HG03060 (cell line): Measurements from ENCODE around the gene TSHZ3.

Experiments used
- ATAC-seq: cut with Tn5 transposase; IDR thresholded peaks from one replicate; pipeline ENCODE4 v1.9.1; 2021; ENCODE audit warnings: low read depth, moderate number of reproducible peaks; ENCODE audit not compliant: unreplicated experiment

TSHZ3 gene

DNA sequence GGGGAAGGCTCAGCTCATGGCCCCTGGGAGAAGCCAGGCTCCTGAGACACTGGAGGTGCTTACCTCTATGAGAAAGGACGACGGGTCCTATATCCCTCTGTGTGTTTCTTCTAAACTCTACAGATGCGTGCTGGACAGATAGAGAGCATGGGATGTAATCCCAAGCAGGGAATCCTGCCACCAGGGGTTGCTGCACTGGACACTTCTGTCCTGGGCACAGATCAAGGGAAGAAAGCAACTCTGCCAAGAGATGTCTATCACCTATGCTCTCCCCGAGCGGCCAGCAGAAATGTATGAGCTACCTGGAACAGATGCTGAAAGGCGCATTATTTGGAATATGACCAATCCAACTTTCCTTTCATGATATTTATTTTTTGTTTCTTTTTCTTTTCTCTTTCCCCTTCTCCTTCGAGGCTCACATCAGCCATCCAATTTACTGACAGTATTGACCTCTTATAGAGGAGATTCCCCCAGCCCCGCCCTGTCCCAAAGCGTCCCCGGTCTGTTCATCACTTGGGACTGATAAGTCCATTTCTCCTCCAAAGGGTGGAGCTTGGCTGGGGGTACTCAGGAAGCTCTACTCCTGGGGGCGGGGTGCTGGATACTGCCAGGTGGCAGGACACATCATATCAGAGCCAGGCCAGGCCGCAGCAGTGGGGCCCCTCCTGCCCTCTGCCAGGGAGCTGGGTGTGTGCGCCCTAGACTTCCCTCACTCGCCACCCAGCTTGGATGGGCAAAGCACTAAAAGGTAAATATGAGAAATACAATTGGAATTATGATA is 34.2 kb downstream of the TSHZ3 start:
- no peak for ATAC-seq

DNA sequence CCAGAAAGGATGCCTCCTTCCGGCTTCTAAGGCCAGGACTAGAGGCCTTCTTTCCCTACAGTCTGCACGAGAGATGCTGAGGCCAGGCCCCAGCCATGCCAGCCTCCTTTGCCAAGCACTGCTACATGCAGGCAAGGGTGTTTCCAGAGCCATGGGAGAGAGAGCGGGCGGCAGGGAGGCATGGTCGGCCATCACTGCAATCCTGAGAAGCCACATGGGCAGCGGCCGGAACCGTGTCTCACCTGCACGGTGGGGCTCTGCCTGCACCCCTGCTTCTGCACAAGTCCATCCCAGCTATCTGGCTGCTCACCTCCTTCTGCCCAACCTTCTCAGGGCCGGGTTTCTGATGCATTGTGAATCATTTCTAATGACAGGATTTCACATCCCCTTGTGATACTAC is 35.1 kb downstream of the TSHZ3 start:
- ATAC-seq, result no peak

DNA sequence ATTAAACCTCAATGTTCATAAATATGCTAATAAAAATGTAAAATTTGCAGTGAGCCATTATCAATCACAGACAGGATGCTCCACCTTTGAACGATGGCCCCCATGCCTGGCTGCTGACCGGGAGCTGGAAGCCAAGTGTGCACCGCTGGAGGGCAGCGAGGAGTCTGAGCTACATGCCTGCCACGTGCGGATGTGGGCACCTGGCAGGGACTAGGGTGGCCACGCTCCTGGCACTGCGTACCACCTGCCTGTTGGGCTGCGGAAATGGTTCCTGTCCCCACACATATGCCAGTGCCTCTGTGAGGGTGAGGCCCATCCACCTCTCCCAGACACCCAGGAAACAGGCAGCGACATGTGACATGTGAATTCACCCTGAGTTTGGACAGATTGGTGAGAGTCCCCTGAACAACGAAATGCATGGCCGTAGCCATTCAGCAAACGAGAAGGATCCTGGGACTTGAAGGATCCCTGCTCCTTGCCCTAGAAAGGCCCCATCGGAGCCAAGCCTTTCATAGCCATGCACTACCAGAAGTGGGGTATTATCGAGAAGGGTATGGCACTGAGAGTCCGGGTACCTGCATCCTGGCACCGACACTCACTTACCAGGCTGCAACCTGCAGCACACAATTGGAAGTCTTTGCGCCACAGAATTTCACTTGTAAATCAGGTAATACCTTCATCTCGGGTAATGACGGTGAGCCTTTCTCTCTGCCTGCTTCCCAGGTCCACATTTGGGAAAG is 35.8 kb downstream of the TSHZ3 start:
- ATAC-seq, result no peak

- ATAC-seq, result no peak
These were observed 36.5 kb downstream of the TSHZ3 start for GRCh38 chr19:31312677-31313244.

- ATAC-seq, result no peak
These were observed 37.1 kb downstream of the TSHZ3 start for GRCh38 chr19:31312009-31312676.

- ATAC-seq, result no peak
These were observed 38.7 kb downstream of the TSHZ3 start for GRCh38 chr19:31310432-31311133.

DNA sequence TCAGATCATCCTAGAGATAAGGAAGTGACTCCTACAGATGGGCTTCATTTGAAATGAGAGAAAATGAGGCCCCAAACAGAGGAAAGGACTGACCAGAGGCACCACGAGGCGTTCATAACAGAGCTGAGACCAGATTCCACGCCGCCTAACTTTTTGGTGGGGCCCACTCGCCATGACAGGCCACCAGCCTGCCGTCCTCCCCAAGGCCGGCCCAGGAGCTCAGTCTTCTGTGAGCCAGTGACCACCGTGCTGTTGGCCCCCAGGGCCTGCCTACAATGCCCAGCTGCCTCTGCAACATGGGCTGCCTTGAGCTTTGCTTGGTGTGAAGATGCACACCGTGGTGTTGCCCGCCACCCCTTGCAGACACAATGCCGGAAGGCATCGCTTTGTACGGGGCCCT is 40.5 kb downstream of the TSHZ3 start:
- ATAC-seq, result no peak

- ATAC-seq, result no peak
These were observed 42.1 kb downstream of the TSHZ3 start for GRCh38 chr19:31307071-31307669.

DNA sequence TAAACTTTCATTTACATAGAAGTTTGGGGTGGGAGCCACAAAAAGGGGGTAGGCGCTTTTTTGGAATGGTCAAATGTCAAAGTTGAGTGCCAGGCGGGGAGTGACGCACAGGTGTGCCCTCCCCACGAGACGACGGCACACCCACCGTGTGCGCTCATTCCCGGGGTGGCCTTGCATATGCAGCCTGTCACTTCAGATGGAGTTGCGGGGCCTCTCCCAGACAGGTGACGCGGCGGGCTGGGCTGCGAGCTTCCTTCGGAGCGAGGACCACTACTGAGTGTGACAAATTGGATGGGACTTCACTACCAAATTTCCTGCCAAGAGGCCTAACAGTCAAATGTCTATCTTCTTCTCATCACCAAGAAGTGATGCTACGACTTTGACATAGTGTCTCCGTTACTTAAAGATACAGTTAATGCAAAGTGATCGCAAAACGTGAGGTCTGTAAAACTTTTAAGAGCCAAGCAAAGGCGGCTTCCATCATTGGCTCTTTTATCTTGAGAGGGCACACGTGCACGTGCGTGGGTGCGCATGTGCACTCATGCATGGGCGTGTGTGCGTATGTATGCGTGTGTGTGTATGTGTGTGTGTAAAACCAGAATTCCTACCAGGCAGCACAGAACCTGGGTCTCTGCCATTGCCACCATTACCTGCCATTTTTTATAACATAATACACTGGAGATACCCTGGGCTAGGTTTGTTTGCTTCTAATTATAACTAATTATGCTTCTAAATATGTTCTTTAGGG is 43.1 kb downstream of the TSHZ3 start:
- ATAC-seq, result no peak

GRCh38 chr19:31304831-31305312 is 44.4 kb downstream of the TSHZ3 start:
- no peak for ATAC-seq

- no peak for ATAC-seq
These were observed 45.9 kb downstream of the TSHZ3 start for GRCh38 chr19:31303262-31303815.

DNA sequence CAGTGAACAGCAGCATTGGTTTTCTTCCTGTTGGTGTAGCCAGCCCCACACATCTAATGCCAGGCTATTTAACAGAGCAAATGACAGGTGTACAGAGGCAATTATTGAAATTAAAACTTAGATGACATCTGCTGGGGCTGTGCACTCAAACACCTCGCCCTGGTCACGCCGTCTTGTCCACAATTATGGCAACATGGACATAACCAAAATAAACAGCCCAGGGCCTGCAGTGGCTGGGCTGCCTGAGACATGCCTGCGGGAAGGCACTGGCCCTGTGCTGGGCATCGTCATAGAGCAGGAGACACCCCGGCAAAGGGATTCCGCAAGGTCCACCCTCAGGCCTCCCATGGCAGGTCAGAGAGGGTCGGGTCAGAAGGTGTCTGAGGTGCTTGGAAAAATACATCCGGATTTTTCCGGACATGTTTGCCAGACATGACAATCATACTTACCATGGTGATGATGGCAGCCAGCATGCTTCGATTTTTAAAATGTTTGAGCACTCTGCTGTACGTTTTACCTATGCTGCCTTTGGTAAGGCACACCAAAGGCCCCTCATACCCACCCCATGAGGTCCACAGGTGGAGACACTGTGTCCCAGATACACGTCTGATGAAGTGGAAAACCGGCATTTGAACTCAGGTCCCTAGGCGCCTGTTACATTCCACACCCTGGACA is 47.8 kb downstream of the TSHZ3 start:
- no peak for ATAC-seq

- no peak for ATAC-seq
These were observed 48.8 kb downstream of the TSHZ3 start for GRCh38 chr19:31300422-31300821.

DNA sequence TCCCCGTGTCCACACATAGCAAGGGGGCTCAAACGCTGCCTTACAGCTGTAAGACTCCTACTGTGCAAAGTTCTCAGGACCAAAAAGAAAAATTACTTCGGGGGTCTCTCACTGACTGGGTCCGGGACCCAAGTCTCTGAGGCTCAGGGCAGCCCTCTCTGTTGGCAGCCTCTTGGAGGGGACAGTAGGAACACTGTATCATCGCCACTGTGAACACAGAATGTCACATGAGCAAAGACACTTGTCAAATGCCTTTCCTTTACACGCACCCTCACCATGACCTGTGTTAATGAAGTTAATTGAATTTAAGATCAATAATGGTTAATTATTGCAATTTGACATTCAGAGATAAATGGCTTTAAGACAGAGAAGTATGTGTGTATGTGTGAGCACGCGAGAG is 49.6 kb downstream of the TSHZ3 start:
- ATAC-seq, result no peak

DNA sequence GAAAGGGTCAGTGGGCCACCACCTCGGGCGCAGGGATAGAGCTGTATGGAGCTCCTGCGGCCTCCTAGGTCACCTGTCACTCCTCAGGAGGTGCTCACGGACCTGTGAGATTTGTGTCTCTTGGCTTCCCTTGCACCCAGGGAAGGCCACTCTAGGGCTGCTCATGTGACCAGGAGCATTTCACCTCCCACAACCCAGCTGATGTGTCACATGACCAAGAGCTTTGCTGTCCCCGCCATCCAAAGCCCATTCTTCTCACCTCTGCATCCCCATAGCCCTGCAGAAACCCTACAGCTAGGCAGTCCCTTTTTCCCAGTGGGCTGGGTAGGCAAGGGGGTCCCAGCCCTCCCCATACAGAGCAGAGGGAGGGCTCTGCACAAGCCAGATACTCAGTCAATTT is 51.2 kb downstream of the TSHZ3 start:
- ATAC-seq, result no peak

GRCh38 chr19:31296741-31297390 is 52.4 kb downstream of the TSHZ3 start:
- ATAC-seq, result no peak

DNA sequence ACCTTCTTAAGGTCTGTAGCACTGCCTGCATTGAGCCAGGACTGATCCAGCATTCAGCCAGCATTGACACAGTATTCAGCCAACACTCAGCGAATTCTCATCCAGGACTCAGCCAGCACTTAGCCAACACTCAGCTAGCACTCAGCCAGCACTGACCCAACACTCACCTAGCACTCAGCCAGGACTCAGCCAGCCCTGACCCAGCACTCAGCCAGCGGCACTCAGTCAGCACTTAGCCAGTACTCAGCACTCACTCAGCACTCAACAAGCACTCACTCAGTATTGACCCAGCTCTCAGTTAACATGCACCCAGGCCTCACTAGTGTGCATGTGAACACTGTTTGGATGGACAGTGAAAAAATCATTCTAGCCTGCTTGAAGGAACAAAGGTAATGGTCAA is 55.0 kb downstream of the TSHZ3 start:
- ATAC-seq, result no peak

DNA sequence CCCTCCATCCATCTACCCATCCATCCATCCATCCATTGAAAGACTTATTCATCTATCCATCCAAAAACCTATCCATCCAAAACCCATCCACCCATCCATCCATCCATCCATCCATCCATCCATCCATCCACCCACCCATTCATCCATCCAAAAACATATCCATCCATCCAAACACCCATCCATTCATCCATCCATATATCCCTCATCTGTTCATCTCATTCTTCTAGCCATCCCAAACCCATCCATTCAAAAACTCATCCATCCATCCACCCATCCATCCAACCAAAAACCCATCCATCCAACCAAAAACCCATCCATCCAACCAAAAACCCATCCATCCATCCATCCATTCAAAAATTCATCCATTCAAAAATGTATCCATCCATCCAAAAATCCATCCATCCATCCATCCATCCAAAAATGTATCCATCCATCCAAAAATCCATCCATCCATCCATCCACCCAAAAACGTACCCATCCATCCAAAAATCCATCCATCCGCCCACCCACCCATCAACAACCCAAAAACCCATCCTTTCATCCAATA is 56.5 kb downstream of the TSHZ3 start:
- ATAC-seq, result no peak
